AG04450 (cell line): Measurements from ENCODE around the gene ELP4. TPM values are rescaled to one million over a fixed set of nuclear protein-coding genes. Genes with fewer than 3 reads are reported as not detected.

Experiments
- CTCF ChIA-PET: fragments of 300-600, 350-600 bp; formaldehyde crosslinking; extraction: SDS; loops from one replicate; lab custom pipeline; 2022; ENCODE audit warnings: antibody characterized with exemption, inconsistent platforms; lab: Charles Lee
- POLR2A ChIA-PET: fragments of 350-600 bp; formaldehyde crosslinking; extraction: SDS; loops from one replicate; lab custom pipeline; 2021; ENCODE audit warnings: antibody characterized with exemption, inconsistent platforms; lab: Yijun Ruan, JAX
- DNase-seq: peaks from one replicate; pipeline ENCODE4 v3.0.0-alpha.2; 2011; ENCODE audit warnings: low read depth, low spot score
- H3K27ac ChIP-seq: one replicate; pipeline ENCODE4 v1.5.1; 2012; ENCODE audit warnings: low read depth, low read length, control low read depth
- H3K27me3 ChIP-seq: one replicate; pipeline ENCODE4 v1.6.0; 2012; ENCODE audit warnings: low read length; ENCODE audit not compliant: control insufficient read depth, insufficient read depth
- H3K4me3 ChIP-seq: 2 replicates; pipeline ENCODE4 v1.5.1; 2011; ENCODE audit warnings: mild to moderate bottlenecking, low read depth, low read length, control low read depth
- H3K9me3 ChIP-seq: 2 replicates; pipeline ENCODE4 v1.5.1; 2012; ENCODE audit warnings: low read length; ENCODE audit not compliant: control insufficient read depth, insufficient read depth
- polyA plus RNA-seq: library from polyadenylated mRNA; depleted of rRNA; stranded (reverse); fragments of >200 nt; gene quantifications from 2 replicates; pipeline ENCODE4 v1.2.3, GENCODE V29; 2011
- TF ChIP-seq, protein P1 (sequence below): IDR thresholded peaks from 2 replicates; pipeline ENCODE4 v1.5.1; 2011; ENCODE audit warnings: low read depth, low read length, control low read depth, inconsistent platforms

The ELP4 gene
- polyA plus RNA-seq, 1 experiment, result 15.5 TPM

DNA sequence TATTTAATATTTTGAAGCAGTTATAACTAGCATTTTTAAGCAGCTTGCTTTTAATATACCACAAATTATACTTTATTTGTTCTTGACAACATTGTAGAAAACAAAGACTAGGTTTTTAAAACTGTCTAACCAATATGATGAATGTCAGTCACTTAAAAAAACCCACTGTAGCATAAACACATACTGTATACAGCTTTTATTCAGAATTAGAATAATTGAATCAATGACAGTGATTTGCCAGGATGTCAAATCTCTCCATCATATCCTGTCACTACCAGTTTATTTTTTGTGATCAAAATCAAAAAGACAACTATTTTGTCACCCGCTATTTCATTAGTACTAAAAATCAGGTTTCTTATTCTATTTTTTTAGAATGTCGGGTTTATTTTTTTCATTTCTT lies 275.0 kb downstream of the ELP4 start:
- TF ChIP-seq, protein P1, sequence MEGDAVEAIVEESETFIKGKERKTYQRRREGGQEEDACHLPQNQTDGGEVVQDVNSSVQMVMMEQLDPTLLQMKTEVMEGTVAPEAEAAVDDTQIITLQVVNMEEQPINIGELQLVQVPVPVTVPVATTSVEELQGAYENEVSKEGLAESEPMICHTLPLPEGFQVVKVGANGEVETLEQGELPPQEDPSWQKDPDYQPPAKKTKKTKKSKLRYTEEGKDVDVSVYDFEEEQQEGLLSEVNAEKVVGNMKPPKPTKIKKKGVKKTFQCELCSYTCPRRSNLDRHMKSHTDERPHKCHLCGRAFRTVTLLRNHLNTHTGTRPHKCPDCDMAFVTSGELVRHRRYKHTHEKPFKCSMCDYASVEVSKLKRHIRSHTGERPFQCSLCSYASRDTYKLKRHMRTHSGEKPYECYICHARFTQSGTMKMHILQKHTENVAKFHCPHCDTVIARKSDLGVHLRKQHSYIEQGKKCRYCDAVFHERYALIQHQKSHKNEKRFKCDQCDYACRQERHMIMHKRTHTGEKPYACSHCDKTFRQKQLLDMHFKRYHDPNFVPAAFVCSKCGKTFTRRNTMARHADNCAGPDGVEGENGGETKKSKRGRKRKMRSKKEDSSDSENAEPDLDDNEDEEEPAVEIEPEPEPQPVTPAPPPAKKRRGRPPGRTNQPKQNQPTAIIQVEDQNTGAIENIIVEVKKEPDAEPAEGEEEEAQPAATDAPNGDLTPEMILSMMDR, result no peak
- ChIA-PET CTCF (interaction anchor here (0.5 to 1.0 kb wide), 3 partner anchors 8 to 307 kb away, joined by 3 read pairs; no protein-coding TSS in a partner anchor), POLR2A (no interaction called here)

DNA sequence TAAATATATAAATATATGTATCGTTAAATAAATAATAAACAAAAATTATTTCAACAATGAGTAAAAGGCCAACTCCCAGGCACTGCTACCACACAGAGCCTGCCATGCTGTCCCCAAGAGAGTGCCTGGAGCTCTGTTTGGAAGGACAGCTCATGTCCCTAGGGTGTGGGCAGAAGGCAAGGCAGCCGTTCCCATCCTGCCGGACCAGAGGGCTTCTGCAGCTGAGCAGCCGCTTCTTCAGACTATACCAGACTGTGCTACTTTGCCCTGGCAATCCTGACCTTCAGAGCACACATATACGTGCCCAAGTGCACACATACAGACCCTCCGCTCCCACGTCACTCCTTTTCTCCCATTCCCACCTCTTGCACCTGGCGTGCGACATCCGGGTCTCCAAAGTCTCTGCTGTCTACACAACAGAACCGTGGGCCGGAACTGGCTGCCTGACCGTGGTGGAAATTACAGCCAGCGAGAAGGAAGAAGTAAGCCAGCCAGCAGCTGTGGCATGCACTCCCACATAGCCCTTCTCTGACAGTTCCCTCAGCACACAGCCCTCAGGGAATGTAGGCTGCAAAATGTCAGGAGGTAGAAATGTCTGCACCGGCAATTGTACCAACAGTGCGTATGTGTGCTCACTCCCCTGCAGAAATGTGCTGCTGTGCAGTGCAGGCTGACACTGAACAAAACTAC lies 277.6 kb downstream of the ELP4 start:
- no peak overlapping the region for H3K4me3 ChIP-seq
- POLR2A ChIA-PET, result no interaction called here
- no peak for DNase-seq
- no peak overlapping the region for H3K27ac ChIP-seq
- no peaks in the 10 kb centered on the region for H3K9me3 ChIP-seq
- TF ChIP-seq, protein P1, result no peak
- CTCF ChIA-PET, result no interaction called here
- H3K27me3 ChIP-seq, result peaks cover 3% of the 10 kb centered on the region

More for the DNA sequence above, 275.0 kb downstream of the ELP4 start:
- Histone ChIP-seq H3K27me3 (no peaks in the 10 kb centered on the region), H3K27ac (no peak overlapping the region), H3K4me3 (no peak overlapping the region), H3K9me3 (no peaks in the 10 kb centered on the region)
- no peak for DNase-seq

DNA sequence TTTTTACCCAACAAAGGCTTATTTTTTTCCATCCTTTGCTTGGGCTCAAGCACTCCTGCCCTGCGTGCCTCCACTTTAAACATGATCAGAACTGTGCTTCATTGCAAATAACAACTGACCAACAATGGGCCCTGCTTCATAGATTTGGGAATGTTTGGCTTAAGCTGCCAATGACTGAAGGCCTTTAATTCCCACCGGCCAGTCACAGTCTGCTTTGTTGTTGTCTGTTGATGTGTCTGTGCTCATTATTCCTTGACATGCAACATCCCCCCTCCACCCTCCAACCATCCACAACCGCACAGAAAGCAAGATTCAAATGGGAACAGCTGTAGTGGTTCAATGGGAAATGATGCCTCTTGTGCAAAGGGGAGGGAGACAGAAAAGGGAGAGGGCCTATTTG lies 278.5 kb downstream of the ELP4 start:
- TF ChIP-seq, protein P1, result no peak
- CTCF ChIA-PET, result no interaction called here
- no peak for DNase-seq

DNA sequence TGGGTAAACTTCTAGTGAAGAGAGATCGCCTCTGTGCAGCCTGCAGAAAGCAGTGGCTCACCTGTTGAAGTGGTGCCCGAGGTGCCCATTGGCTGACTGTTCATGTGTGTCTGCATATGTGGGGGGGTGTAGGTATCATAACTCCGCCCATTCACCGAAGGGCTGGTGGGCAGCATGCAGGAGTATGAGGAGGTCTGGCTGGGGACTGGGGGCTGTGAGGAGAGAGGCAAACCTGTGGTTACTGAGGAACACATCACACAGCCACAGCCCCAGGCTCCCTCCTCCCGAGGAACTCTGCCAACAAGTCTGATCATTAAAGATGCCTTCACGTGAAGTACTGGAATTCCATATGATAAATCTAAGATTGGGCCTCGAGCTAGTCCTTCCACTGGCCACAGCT lies 281.1 kb downstream of the ELP4 start:
- H3K27ac ChIP-seq, result no peak overlapping the region
- CTCF ChIA-PET, result no interaction called here
- DNase-seq, result no peak
- POLR2A ChIA-PET, result no interaction called here
- no peaks in the 10 kb centered on the region for H3K9me3 ChIP-seq
- TF ChIP-seq, protein P1, result no peak
- peaks cover 20% of the 10 kb centered on the region for H3K27me3 ChIP-seq
- no peak overlapping the region for H3K4me3 ChIP-seq

More for the DNA sequence above, 278.5 kb downstream of the ELP4 start:
- POLR2A ChIA-PET, result no interaction called here
- no peak overlapping the region for H3K27ac ChIP-seq
- no peaks in the 10 kb centered on the region for H3K9me3 ChIP-seq
- peaks cover 10% of the 10 kb centered on the region for H3K27me3 ChIP-seq
- H3K4me3 ChIP-seq, result no peak overlapping the region

DNA sequence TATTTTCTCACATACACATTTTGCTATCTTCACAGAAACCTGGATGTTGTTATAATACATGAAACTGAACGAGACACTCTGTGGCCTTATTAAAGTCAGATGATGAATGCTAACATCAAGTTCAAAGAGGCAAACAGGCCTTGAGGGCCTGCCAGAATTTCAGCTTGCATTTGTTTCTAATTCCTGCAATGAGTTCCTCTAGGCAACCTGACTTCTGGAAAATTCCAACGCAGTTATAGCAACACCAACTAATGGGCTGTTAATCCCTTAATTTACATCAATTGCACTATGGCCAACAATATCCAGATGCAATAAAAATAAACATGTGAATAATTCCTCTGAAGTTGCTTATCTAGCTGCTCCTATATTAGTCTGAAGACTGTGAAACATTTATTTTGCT lies 282.5 kb downstream of the ELP4 start:
- Histone ChIP-seq H3K27me3 (peaks cover 34% of the 10 kb centered on the region), H3K9me3 (no peaks in the 10 kb centered on the region), H3K27ac (no peak overlapping the region), H3K4me3 (no peak overlapping the region)
- ChIA-PET CTCF (no interaction called here), POLR2A (no interaction called here)
- TF ChIP-seq, protein P1, result no peak
- DNase-seq, result no peak
